ENCODE data around the gene APRT. TPM values are rescaled to one million over a fixed set of nuclear protein-coding genes. Genes with fewer than 3 reads are reported as not detected.

Gene APRT
- total RNA-seq, 1 experiment from 2014 or later, result 311 TPM

GRCh38 chr16:88809068-88809675 is 2.6 kb downstream of the APRT start:
- no TSS peak for BruUV-seq (replicated peaks)
- Histone ChIP-seq H3K9me2 (ENCODE audit: insufficient read depth) (no peaks in the 10 kb centered on the region), H3K79me2 (ENCODE audit: insufficient read depth, low read length) (peaks cover 66% of the 10 kb centered on the region), H3K9me3 (ENCODE audit: control insufficient read depth in 1 of 2, insufficient read depth in 1 of 2, low read depth in 1 of 2, low read length in 2 of 2) (no peaks in the 10 kb centered on the region), H3K4me1 (ENCODE audit: control insufficient read depth in 1 of 2, insufficient read depth in 2 of 2, low read length in 2 of 2) (peaks cover 29 to 66% of the 10 kb centered on the region in 2 experiments), H3K9ac (ENCODE audit: low read length) (peak overlapping the region; percentile 87; the same call in 1 of the 2 replicates), H4K20me1 (ENCODE audit: insufficient read depth) (peaks cover 12% of the 10 kb centered on the region; the same call in 1 of the 2 replicates), H3K4me2 (ENCODE audit: low read length) (peak overlapping the region; percentile 94), H3K36me3 (ENCODE audit: control insufficient read depth in 1 of 2, insufficient read depth in 2 of 2, low read length in 2 of 2) (peaks cover 19 to 61% of the 10 kb centered on the region in 2 experiments; a peak in 3 of 4 replicates), H3K27me3 (ENCODE audit: insufficient read depth, low read length) (no peaks in the 10 kb centered on the region), H3K27ac (ENCODE audit: low read depth, low read length) (peak overlapping the region; percentile 100), H2AFZ (ENCODE audit: low read depth, low read length, poor library complexity, severe bottlenecking) (no peak overlapping the region), H3K4me3 (replicated peaks in 1 of 2; ENCODE audit: low read depth in 1 of 2, low read length in 2 of 2) (no peak overlapping the region)
- ATAC-seq (no peak), DNase-seq (ENCODE audit: low read depth, low spot score) (no peak)
- POLR2A ChIA-PET, result interaction anchor here (0.6 to 3.2 kb wide), 6 partner anchors 10 to 1030 kb away, joined by 3 to 10 read pairs (median 3); partner anchors contain the start of gene ZNF778
- RAD21 ChIA-PET (ENCODE audit: low non-redundant PET in 1 of 2, low total read pairs in 2 of 2, uncharacterized antibody in 2 of 2, unreplicated experiment in 2 of 2), result no interaction called here
- TF ChIP-seq POLR2AphosphoS5 (IDR thresholded peaks at IDR 0.05; ENCODE audit: low read depth, low read length) (no peak; the same call in 1 of the 2 replicates), SRF (IDR thresholded peaks at IDR 0.05; ENCODE audit: low read depth) (no peak), REST (IDR thresholded peaks at IDR 0.05; ENCODE audit: low read depth) (no peak), RAD21 (IDR thresholded peaks at IDR 0.05; ENCODE audit: low read depth) (no peak), EZH2 (IDR thresholded peaks at IDR 0.05) (no peak), CEBPB (IDR thresholded peaks at IDR 0.05; ENCODE audit: low read depth) (no peak), POLR2A (IDR thresholded peaks at IDR 0.05; ENCODE audit: borderline replicate concordance, extremely low read depth, insufficient read depth, insufficient read length) (no peak)
- CTCF ChIA-PET, result interaction anchor here (0.7 to 4.9 kb wide), 4 partner anchors 24 to 362 kb away, joined by 3 to 33 read pairs (median 3); partner anchors contain the start of genes CDH15 and PIEZO1
- intact Hi-C loops (cut with micrococcal nuclease), result no loop called here
